GM23248 (cell line): ENCODE measurements around the gene IL18RAP. TPM values are rescaled to one million over a fixed set of nuclear protein-coding genes. Genes with fewer than 3 reads are reported as not detected.

ENCODE experiments used
- DNase-seq: peaks from one replicate; pipeline ENCODE4 v3.0.0-alpha.2; 2015
- H2AFZ ChIP-seq: fragments of 200-600 bp; sonication (generic); 2 replicates; pipeline ENCODE4 v1.6.1; 2016; ENCODE audit warnings: antibody characterized with exemption
- H3F3A ChIP-seq: fragments of 200-600 bp; sonication (generic); 2 replicates; pipeline ENCODE4 v1.6.1; 2016; ENCODE audit warnings: mild to moderate bottlenecking, antibody characterized with exemption, mixed run types; ENCODE audit not compliant: insufficient read depth
- H3K27ac ChIP-seq: fragments of 200-600 bp; sonication (generic); 2 replicates; pipeline ENCODE4 v1.5.1; 2016; ENCODE audit warnings: mild to moderate bottlenecking
- H3K27me3 ChIP-seq: fragments of 200-600 bp; sonication (generic); replicated peaks from 2 replicates; pipeline ENCODE4 v1.6.1; 2016; ENCODE audit warnings: mild to moderate bottlenecking; ENCODE audit not compliant: insufficient read depth
- H3K36me3 ChIP-seq: fragments of 200-600 bp; sonication (generic); 2 replicates; pipeline ENCODE4 v1.6.1; 2016; ENCODE audit warnings: low read depth, mild to moderate bottlenecking
- H3K4me1 ChIP-seq: fragments of 200-600 bp; sonication (generic); 2 replicates; pipeline ENCODE4 v1.6.1; 2016; ENCODE audit warnings: mild to moderate bottlenecking; ENCODE audit not compliant: insufficient read depth
- H3K4me2 ChIP-seq: fragments of 200-600 bp; sonication (generic); one replicate; pipeline ENCODE4 v1.6.1; 2016; ENCODE audit warnings: mild to moderate bottlenecking; ENCODE audit not compliant: unreplicated experiment
- H3K4me3 ChIP-seq: fragments of 200-600 bp; sonication (generic); 2 replicates; pipeline ENCODE4 v1.5.1; 2016; ENCODE audit warnings: mild to moderate bottlenecking
- H3K79me2 ChIP-seq: fragments of 200-600 bp; sonication (generic); 2 replicates; pipeline ENCODE4 v1.6.1; 2016; ENCODE audit warnings: mild to moderate bottlenecking; ENCODE audit not compliant: insufficient read depth
- H3K9ac ChIP-seq: fragments of 200-600 bp; sonication (generic); 2 replicates; pipeline ENCODE4 v1.6.1; 2016; ENCODE audit warnings: mild to moderate bottlenecking
- H3K9me2 ChIP-seq: fragments of 200-600 bp; sonication (generic); 2 replicates; pipeline ENCODE4 v1.6.1; 2016; ENCODE audit warnings: mixed run types, mild to moderate bottlenecking, moderate library complexity; ENCODE audit not compliant: insufficient read depth
- H3K9me3 ChIP-seq: fragments of 200-600 bp; sonication (generic); one replicate; pipeline ENCODE4 v1.6.1; 2017; ENCODE audit warnings: low read depth
- H4K20me1 ChIP-seq: fragments of 200-600 bp; sonication (generic); 2 replicates; pipeline ENCODE4 v1.6.0; 2016; ENCODE audit not compliant: insufficient read depth
- EZH2 ChIP-seq: fragments of 200-600 bp; sonication (generic); IDR thresholded peaks from 2 replicates; pipeline ENCODE4 v1.6.1; 2018; ENCODE audit warnings: antibody characterized with exemption, mild to moderate bottlenecking; ENCODE audit not compliant: insufficient read depth, poor library complexity, severe bottlenecking
- EZH2phosphoT487 ChIP-seq: fragments of 200-600 bp; sonication (generic); IDR thresholded peaks from 2 replicates; pipeline ENCODE4 v1.6.1; 2018; ENCODE audit warnings: antibody characterized with exemption, moderate library complexity, mild to moderate bottlenecking, low read depth; ENCODE audit not compliant: insufficient read depth
- WGBS, 2 experiments: methylation state at CpG; one replicate each; pipeline ENCODE4 v1.1.6; 2015 to 2017; ENCODE audit warnings: low lambda C conversion rate in 2 of 2, low coverage in 1 of 2; ENCODE audit errors: missing lambda C conversion rate in 2 of 2; 5-methylcytosine and 5-hydroxymethylcytosine counted together
- in situ Hi-C: fragments of 300-500 bp; cut with MboI; formaldehyde crosslinking; loops from 2 replicates; pipeline ENCODE4 v1.15.0; 2020
- polyA plus RNA-seq: library from polyadenylated mRNA; unstranded; fragments of >200 nt; fragmentation: Nextera tagmentation; extraction: Ambion mirVana; gene quantifications from 2 replicates; pipeline ENCODE4 v1.2.1, GENCODE V29; 2016
- total RNA-seq: library from RNA; depleted of rRNA; stranded (reverse); fragments of >200 nt; shearing (Covaris generic); gene quantifications from 2 replicates; pipeline ENCODE4 v1.2.3, GENCODE V29; 2014

The IL18RAP gene
- total and polyA plus RNA-seq, 2 experiments from 2014 or later: 0.11 TPM; not detected in 1

DNA sequence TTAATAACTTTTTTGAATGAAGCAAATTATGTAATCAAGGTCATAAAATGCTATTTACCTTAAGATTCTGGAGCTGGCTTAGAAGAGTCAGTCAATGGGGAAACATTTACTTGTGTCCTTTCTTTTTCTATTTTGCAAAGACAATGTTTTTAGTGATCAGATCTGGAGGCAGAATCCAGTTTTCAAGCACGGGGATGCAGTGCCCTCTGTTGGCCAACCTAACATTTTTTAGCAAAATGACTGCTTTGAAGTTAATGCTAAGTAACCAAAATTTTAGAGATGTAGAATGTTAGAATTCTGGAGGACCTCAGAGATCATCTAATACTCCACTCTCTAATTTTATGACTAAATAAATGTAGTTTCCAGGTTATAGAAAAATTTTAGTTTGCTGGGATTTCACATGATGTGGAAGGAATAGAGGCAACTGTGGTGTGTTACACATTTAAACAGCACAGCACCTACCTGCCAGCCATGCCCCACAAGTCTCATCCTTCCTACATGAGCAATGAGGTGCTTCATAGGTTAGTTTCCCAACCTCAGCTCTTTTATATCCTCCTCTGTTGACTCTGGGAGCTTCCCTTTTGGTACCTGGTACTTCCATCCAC, 26.5 kb downstream of the IL18RAP start:
- H3K27ac ChIP-seq: no peak overlapping the region
- no peaks in the 10 kb centered on the region for H3F3A ChIP-seq
- H3K79me2 ChIP-seq: no peaks in the 10 kb centered on the region
- H2AFZ ChIP-seq: no peak overlapping the region
- H3K36me3 ChIP-seq: no peaks in the 10 kb centered on the region
- TF ChIP-seq EZH2phosphoT487 (no peak), EZH2 (no peak)
- no peak overlapping the region for H3K4me2 ChIP-seq
- 0% methylated on average over 1 of the region's 1 CpG for WGBS, 2 experiments
- H3K9ac ChIP-seq: no peak overlapping the region
- peak; percentile 64 for DNase-seq
- H3K9me2 ChIP-seq: no peaks in the 10 kb centered on the region
- no peaks in the 10 kb centered on the region for H3K4me1 ChIP-seq
- H3K27me3 ChIP-seq: peaks cover 3% of the 10 kb centered on the region
- in situ Hi-C loops: loop anchor here (10.0 to 25.0 kb wide), 3 partner anchors 195 to 537 kb away; no protein-coding TSS in a partner anchor
- H3K4me3 ChIP-seq: no peak overlapping the region
- H3K9me3 ChIP-seq: no peaks in the 10 kb centered on the region
- H4K20me1 ChIP-seq: no peaks in the 10 kb centered on the region

DNA sequence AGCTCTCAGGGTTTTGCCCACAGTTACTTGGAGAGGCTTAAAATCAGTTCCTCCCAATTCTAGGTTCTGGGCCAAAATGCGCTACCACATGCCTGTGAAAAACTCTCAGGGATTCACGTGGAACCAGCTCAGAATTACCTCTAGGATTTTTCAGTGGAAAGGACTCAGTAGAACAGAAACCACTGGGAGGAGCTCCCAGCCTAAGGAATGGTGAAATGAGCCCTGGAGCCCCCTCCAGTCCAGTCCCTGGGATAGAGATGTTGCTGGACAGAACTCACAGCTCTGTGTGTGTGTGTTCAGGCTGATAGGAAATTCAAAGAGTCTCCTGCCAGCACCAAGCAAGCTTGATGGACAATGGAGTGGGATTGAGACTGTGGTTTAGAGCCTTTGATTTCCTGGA, 29.0 kb downstream of the IL18RAP start:
- H3F3A ChIP-seq: no peaks in the 10 kb centered on the region
- H3K27ac ChIP-seq: no peak overlapping the region
- in situ Hi-C loops: no loop called here

DNA sequence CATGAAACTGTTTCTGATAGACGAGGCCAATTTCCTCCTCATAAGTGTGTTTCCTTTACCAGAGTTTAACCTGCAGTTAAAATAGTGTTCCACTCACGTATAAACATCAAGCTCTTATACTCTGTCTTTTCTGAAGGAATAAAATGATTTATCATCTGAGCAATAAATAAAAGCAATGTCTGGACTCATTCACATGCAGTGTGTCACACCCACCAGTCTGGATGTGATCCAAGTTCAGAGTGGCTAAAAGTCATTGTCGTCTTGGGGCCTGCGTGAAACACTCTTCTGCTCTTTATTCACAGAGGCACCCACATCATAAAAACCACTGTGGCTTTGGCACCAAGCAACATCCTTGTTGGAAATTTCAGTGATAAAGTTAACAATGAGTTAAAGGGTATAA, 30.5 kb downstream of the IL18RAP start:
- WGBS, 2 experiments: 48 to 49% methylated on average over 4 of the region's 4 CpGs
- no peaks in the 10 kb centered on the region for H3K9me3 ChIP-seq
- no peak for DNase-seq
- H3K4me3 ChIP-seq: no peak overlapping the region
- H3K36me3 ChIP-seq: no peaks in the 10 kb centered on the region
- in situ Hi-C loops: no loop called here
- no peak overlapping the region for H3K9ac ChIP-seq
- no peaks in the 10 kb centered on the region for H3K4me1 ChIP-seq
- no peaks in the 10 kb centered on the region for H3K9me2 ChIP-seq
- no peak overlapping the region for H2AFZ ChIP-seq
- no peak overlapping the region for H3K4me2 ChIP-seq
- H3K27me3 ChIP-seq: peaks cover 20% of the 10 kb centered on the region
- TF ChIP-seq EZH2 (no peak), EZH2phosphoT487 (no peak)
- H4K20me1 ChIP-seq: no peaks in the 10 kb centered on the region
- H3F3A ChIP-seq: no peaks in the 10 kb centered on the region
- no peaks in the 10 kb centered on the region for H3K79me2 ChIP-seq
- H3K27ac ChIP-seq: no peak overlapping the region

More for the DNA sequence above, 29.0 kb downstream of the IL18RAP start:
- WGBS, 2 experiments: 43 to 65% methylated on average over 2 of the region's 2 CpGs
- no peak overlapping the region for H3K4me2 ChIP-seq
- no peaks in the 10 kb centered on the region for H3K79me2 ChIP-seq
- no peaks in the 10 kb centered on the region for H3K9me2 ChIP-seq
- H4K20me1 ChIP-seq: no peaks in the 10 kb centered on the region
- H2AFZ ChIP-seq: no peak overlapping the region
- peaks cover 11% of the 10 kb centered on the region for H3K27me3 ChIP-seq
- no peaks in the 10 kb centered on the region for H3K9me3 ChIP-seq
- no peak overlapping the region for H3K9ac ChIP-seq
- no peaks in the 10 kb centered on the region for H3K36me3 ChIP-seq
- no peaks in the 10 kb centered on the region for H3K4me1 ChIP-seq
- DNase-seq: no peak
- TF ChIP-seq EZH2 (no peak), EZH2phosphoT487 (no peak)
- no peak overlapping the region for H3K4me3 ChIP-seq

- Histone ChIP-seq H3F3A (no peaks in the 10 kb centered on the region), H3K27ac (no peak overlapping the region), H3K9me2 (no peaks in the 10 kb centered on the region), H3K36me3 (no peaks in the 10 kb centered on the region), H3K4me3 (no peak overlapping the region), H3K79me2 (no peaks in the 10 kb centered on the region), H3K9me3 (no peaks in the 10 kb centered on the region), H2AFZ (no peak overlapping the region), H3K4me1 (no peaks in the 10 kb centered on the region), H4K20me1 (no peaks in the 10 kb centered on the region), H3K4me2 (no peak overlapping the region), H3K9ac (no peak overlapping the region), H3K27me3 (peaks cover 32% of the 10 kb centered on the region)
- WGBS, 2 experiments: 29 to 40% methylated on average over 2 of the region's 2 CpGs
- in situ Hi-C loops: no loop called here
- TF ChIP-seq EZH2phosphoT487 (no peak), EZH2 (no peak)
- DNase-seq: no peak
These were observed 32.2 kb downstream of the IL18RAP start for GRCh38 chr2:102455061-102455670.
